Activated T-cell treated with anti-CD3 and anti-CD28 coated beads, Interleukin-2, amount 50 U/mL, for 24 hours (primary cell): ENCODE measurements around the gene LMBRD2.
"Not testable (repeated sequence)": the region's sequence is repeated elsewhere in the genome, so short reads cannot be mapped to it uniquely, and the experiment has no call there.

Experiments used
- DNase-seq: peaks from one replicate; pipeline ENCODE4 v3.0.0-alpha.2; 2020
- H3K27ac Mint-ChIP-seq: 2 replicates; pipeline ENCODE4 v1.8.0; 2020; ENCODE audit warnings: mild to moderate bottlenecking, mixed read lengths
- H3K27me3 Mint-ChIP-seq: 2 replicates; pipeline ENCODE4 v1.8.0; 2020; ENCODE audit warnings: mixed read lengths
- H3K36me3 Mint-ChIP-seq: 2 replicates; pipeline ENCODE4 v1.8.0; 2020; ENCODE audit warnings: low read depth, mixed read lengths
- H3K4me1 Mint-ChIP-seq: 2 replicates; pipeline ENCODE4 v1.8.0; 2020; ENCODE audit warnings: low read depth, mixed read lengths
- H3K4me3 Mint-ChIP-seq: 2 replicates; pipeline ENCODE4 v1.8.0; 2020; ENCODE audit warnings: mild to moderate bottlenecking, moderate library complexity, mixed read lengths
- H3K9me3 Mint-ChIP-seq: 2 replicates; pipeline ENCODE4 v1.8.0; 2020; ENCODE audit warnings: mixed read lengths

Gene LMBRD2

DNA sequence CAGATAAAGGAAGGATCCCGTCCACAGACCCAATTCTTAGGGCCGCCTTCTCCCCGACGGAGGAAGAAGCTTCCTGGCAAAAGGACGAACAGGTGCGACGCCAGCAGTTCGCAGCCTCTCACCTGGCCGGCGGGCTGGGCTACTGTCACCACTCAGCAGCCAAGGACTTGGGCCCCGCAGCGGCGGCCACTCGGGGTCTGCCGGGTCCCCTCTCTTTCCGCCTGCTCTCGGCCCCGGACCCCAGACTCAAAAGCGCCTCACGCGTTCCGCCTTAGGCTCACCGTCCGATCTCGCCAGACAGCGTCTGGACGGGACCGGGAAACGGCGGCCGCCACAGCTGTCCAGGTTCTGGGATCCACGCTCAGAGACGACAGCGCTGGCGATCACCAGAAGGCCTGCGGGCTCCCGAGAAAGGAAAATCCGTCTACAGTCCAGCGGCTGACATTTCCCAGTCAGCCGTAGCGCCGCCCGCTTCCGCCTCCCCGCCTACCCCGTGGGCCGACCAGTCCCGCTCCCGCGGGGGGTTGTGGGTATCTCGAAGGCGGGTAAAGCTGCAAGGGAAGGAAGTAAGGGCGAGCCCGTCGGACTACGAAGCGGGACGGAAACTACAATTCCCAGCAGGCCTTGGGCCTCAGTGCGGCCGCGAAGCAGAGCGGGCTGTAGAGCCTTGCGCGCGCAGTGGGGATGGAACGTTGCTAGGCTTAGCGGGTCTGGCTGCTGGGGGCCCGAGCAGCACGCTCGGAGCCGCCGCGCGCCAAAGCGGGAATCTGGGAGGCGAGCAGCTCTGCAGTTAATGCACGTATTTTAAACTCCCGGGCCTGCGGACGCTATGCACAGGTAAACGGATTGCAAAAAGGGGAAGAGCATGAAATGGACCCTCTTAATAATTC, at the start of gene LMBRD2, which contains the start of gene SKP2:
Gene LMBRD2 (minus strand): TSS at position 454 of the 890 bp plus-strand sequence. CDS start 8,538 bp downstream, outside the sequence.
Gene SKP2 (plus strand): TSS at position 678 of the 890 bp plus-strand sequence. CDS start 152 bp downstream, at position 830.
- no peaks in the 10 kb centered on the region for H3K27me3 Mint-ChIP-seq
- no peaks in the 10 kb centered on the region for H3K9me3 Mint-ChIP-seq
- H3K4me1 Mint-ChIP-seq = peaks cover 66% of the 10 kb centered on the region
- H3K4me3 Mint-ChIP-seq = peak within 1 kb of the TSS; percentile 97
- peaks cover 53% of the 10 kb centered on the region for H3K36me3 Mint-ChIP-seq
- H3K27ac Mint-ChIP-seq = peak within 1 kb of the TSS; percentile 94
- peak; percentile 96 for DNase-seq

GRCh38 chr5:36200513-36200912, 48.8 kb upstream of the LMBRD2 start:
- H3K4me1 Mint-ChIP-seq = peaks cover 3% of the 10 kb centered on the region
- H3K4me3 Mint-ChIP-seq = no peak overlapping the region
- no peaks in the 10 kb centered on the region for H3K27me3 Mint-ChIP-seq
- H3K36me3 Mint-ChIP-seq = peaks cover 71% of the 10 kb centered on the region
- no peak overlapping the region for H3K27ac Mint-ChIP-seq
- H3K9me3 Mint-ChIP-seq = no peaks in the 10 kb centered on the region
- no peak for DNase-seq

DNA sequence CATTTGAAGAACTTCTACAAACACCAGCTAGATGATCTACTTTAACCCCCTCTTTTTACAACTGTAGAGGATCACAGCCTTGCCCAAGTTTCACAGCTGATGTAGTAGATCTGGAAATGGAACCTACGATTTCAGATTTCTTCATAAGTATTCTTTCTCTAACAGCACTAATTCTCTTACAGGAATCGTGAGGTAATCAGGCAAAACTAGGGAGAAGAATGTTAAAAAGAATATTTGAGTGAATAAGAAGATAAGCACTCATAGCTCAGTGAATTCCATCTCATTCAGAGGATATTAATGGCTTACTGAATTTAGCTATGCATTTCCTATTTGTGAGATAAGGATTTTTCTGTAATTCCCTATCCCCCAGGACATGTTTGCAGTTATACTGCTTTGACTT, 47.9 kb upstream of the LMBRD2 start:
- no peaks in the 10 kb centered on the region for H3K9me3 Mint-ChIP-seq
- no peak overlapping the region for H3K27ac Mint-ChIP-seq
- no peak for DNase-seq
- no peak overlapping the region for H3K4me3 Mint-ChIP-seq
- H3K36me3 Mint-ChIP-seq = peaks cover 73% of the 10 kb centered on the region
- H3K4me1 Mint-ChIP-seq = peaks cover 3% of the 10 kb centered on the region
- H3K27me3 Mint-ChIP-seq = no peaks in the 10 kb centered on the region

- peaks cover 75% of the 10 kb centered on the region for H3K36me3 Mint-ChIP-seq
- DNase-seq, H3K4me3 Mint-ChIP-seq, H3K9me3 Mint-ChIP-seq, H3K27me3 Mint-ChIP-seq, H3K27ac Mint-ChIP-seq, H3K4me1 Mint-ChIP-seq: not testable (repeated sequence)
Observed at GRCh38 chr5:36198783-36199182, 47.1 kb upstream of the LMBRD2 start.

DNA sequence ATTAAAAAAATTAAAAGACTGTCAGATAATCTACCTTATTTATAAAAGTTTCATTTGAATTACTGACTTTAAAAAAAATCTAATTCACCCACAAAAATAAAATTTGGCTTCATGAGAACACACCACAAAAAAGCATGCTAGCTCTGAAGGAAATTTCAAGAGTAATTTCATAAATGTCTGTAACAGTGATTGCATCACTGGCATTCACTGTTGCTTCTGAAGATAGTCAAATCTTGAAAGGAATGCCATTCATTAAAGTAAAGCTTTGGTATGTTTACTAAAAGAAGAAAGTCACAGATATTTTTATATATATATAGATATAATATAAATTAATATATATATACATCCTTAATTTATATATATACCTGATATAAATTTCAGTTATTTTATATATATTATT, 46.6 kb upstream of the LMBRD2 start:
- Mint-ChIP-seq H3K36me3 (peaks cover 76% of the 10 kb centered on the region), H3K27ac (no peak overlapping the region), H3K4me1 (peaks cover 3% of the 10 kb centered on the region), H3K27me3 (no peaks in the 10 kb centered on the region), H3K9me3 (no peaks in the 10 kb centered on the region), H3K4me3 (no peak overlapping the region)
- DNase-seq = no peak

GRCh38 chr5:36193746-36194145, 42.1 kb upstream of the LMBRD2 start:
- peaks cover 90% of the 10 kb centered on the region for H3K36me3 Mint-ChIP-seq
- no peak overlapping the region for H3K27ac Mint-ChIP-seq
- peaks cover 13% of the 10 kb centered on the region for H3K9me3 Mint-ChIP-seq
- H3K4me1 Mint-ChIP-seq = no peaks in the 10 kb centered on the region
- no peaks in the 10 kb centered on the region for H3K27me3 Mint-ChIP-seq
- no peak overlapping the region for H3K4me3 Mint-ChIP-seq
- DNase-seq = no peak

- H3K27ac Mint-ChIP-seq, H3K27me3 Mint-ChIP-seq, DNase-seq, H3K4me3 Mint-ChIP-seq, H3K4me1 Mint-ChIP-seq: not testable (repeated sequence)
- peaks cover 95% of the 10 kb centered on the region for H3K36me3 Mint-ChIP-seq
- peaks cover 19% of the 10 kb centered on the region for H3K9me3 Mint-ChIP-seq
Observed at GRCh38 chr5:36184408-36184807, 32.7 kb upstream of the LMBRD2 start.

DNA sequence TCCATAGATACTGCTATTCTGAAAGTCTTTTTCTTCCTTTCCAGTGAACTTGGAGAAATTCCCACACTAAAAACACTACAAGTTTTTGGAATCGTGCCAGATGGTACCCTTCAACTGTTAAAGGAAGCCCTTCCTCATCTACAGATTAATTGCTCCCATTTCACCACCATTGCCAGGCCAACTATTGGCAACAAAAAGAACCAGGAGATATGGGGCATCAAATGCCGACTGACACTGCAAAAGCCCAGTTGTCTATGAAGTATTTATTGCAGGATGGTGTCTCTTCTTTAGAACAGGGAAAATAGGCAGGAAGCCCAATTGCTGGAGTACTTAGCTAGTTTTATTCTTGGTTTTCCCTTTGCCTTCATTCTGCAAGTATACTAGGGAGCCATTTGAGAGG, 30.1 kb upstream of the LMBRD2 start:
- no peak for DNase-seq
- no peak overlapping the region for H3K4me3 Mint-ChIP-seq
- peaks cover 4% of the 10 kb centered on the region for H3K4me1 Mint-ChIP-seq
- no peaks in the 10 kb centered on the region for H3K27me3 Mint-ChIP-seq
- peaks cover 96% of the 10 kb centered on the region for H3K36me3 Mint-ChIP-seq
- peak overlapping the region; percentile 3 for H3K27ac Mint-ChIP-seq
- H3K9me3 Mint-ChIP-seq = no peaks in the 10 kb centered on the region

DNA sequence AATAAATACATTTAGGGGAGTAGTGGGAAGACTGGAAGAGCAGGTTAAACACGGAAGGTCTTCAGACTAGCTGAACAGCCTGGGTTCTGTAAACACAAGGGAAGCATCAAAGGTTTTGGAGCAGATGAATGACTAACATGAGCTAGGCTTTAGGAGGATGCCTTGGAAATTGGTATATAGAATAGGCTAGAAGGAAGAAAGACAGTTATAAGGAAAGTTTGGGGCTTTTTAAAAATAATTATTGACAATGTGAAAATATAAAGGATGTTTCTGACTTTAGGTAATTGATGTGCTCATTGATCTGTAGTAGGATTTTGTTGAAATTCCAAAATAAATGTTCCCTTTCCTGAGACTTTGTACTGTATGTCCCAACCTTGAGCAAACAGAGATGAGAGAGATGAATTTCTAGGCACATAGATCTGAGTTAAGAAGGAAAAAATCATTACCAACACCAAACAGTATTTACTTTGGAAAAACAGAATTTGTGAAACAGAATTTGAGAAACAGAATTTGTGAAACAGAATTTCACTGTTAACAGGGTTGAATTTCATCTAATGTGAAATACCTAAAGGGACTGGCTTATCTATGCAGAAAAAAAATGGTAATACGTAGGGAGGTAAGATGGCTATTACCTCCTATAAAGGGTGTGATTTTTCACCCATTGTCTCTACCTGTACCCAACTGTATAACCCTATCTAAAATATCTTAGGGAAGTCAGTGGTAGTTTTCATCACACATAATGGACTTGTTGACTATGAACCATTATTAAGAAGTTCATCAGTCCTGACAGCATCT, 29.1 kb upstream of the LMBRD2 start:
- Mint-ChIP-seq H3K27me3 (no peaks in the 10 kb centered on the region), H3K27ac (no peak overlapping the region), H3K4me3 (no peak overlapping the region), H3K4me1 (peaks cover 6% of the 10 kb centered on the region), H3K36me3 (peaks cover 93% of the 10 kb centered on the region), H3K9me3 (no peaks in the 10 kb centered on the region)
- no peak for DNase-seq

- no peaks in the 10 kb centered on the region for H3K27me3 Mint-ChIP-seq
- H3K4me1 Mint-ChIP-seq = peaks cover 6% of the 10 kb centered on the region
- no peak overlapping the region for H3K27ac Mint-ChIP-seq
- H3K9me3 Mint-ChIP-seq = no peaks in the 10 kb centered on the region
- peaks cover 93% of the 10 kb centered on the region for H3K36me3 Mint-ChIP-seq
- DNase-seq = no peak
- no peak overlapping the region for H3K4me3 Mint-ChIP-seq
Observed at GRCh38 chr5:36179950-36180349, 28.3 kb upstream of the LMBRD2 start.

- Mint-ChIP-seq H3K4me3 (no peak overlapping the region), H3K36me3 (peaks cover 94% of the 10 kb centered on the region), H3K27ac (no peak overlapping the region), H3K4me1 (peaks cover 6% of the 10 kb centered on the region), H3K27me3 (no peaks in the 10 kb centered on the region), H3K9me3 (no peaks in the 10 kb centered on the region)
- no peak for DNase-seq
Observed at GRCh38 chr5:36178524-36178890, 26.8 kb upstream of the LMBRD2 start.

GRCh38 chr5:36177715-36178523, 26.2 kb upstream of the LMBRD2 start:
- no peaks in the 10 kb centered on the region for H3K9me3 Mint-ChIP-seq
- no peak for DNase-seq
- H3K36me3 Mint-ChIP-seq = peaks cover 95% of the 10 kb centered on the region
- H3K4me3 Mint-ChIP-seq = no peak overlapping the region
- H3K4me1 Mint-ChIP-seq = peaks cover 6% of the 10 kb centered on the region
- H3K27me3 Mint-ChIP-seq = no peaks in the 10 kb centered on the region
- no peak overlapping the region for H3K27ac Mint-ChIP-seq

GRCh38 chr5:36177154-36177553, 25.5 kb upstream of the LMBRD2 start:
- Mint-ChIP-seq H3K27me3 (no peaks in the 10 kb centered on the region), H3K4me1 (peaks cover 6% of the 10 kb centered on the region), H3K27ac (no peak overlapping the region), H3K36me3 (peaks cover 95% of the 10 kb centered on the region), H3K4me3 (no peak overlapping the region), H3K9me3 (no peaks in the 10 kb centered on the region)
- no peak for DNase-seq

DNA sequence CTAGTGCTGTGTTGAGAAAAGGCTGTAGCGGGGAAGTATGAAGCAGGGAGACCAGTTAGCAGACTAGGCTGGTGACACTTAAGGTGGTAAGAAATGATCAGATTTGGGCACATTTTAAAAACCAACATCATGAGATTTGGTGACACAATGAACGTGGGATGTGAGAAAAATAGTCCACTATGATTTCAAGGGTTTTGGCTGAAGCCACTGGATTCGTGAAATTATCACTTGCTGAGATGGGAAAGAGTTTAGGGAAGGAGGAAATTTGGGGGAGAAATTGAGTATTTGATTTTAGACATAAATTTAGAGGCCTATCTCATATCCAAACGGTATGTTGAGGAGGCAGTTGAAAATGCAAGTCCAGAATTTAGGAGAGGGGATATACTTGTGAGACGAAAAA, 23.4 kb upstream of the LMBRD2 start:
- H3K36me3 Mint-ChIP-seq = peaks cover 95% of the 10 kb centered on the region
- H3K4me1 Mint-ChIP-seq = peaks cover 6% of the 10 kb centered on the region
- no peak overlapping the region for H3K4me3 Mint-ChIP-seq
- H3K9me3 Mint-ChIP-seq = no peaks in the 10 kb centered on the region
- no peak for DNase-seq
- no peak overlapping the region for H3K27ac Mint-ChIP-seq
- H3K27me3 Mint-ChIP-seq = no peaks in the 10 kb centered on the region
